HCEC 1CT (cell line): ENCODE measurements around the gene TSPEAR.

Source experiments
- DNase-seq: peaks from one replicate; pipeline ENCODE4 v3.0.0-alpha.2; 2017

Gene TSPEAR

GRCh38 chr21:44740742-44741141 lies 29.4 kb upstream of the TSPEAR start:
- no peak for DNase-seq

- no peak for DNase-seq
Measured at GRCh38 chr21:44739316-44739715, 27.9 kb upstream of the TSPEAR start.

GRCh38 chr21:44738621-44739020 lies 27.2 kb upstream of the TSPEAR start:
- no peak for DNase-seq

GRCh38 chr21:44737706-44738354 lies 26.5 kb upstream of the TSPEAR start:
- DNase-seq: no peak

DNA sequence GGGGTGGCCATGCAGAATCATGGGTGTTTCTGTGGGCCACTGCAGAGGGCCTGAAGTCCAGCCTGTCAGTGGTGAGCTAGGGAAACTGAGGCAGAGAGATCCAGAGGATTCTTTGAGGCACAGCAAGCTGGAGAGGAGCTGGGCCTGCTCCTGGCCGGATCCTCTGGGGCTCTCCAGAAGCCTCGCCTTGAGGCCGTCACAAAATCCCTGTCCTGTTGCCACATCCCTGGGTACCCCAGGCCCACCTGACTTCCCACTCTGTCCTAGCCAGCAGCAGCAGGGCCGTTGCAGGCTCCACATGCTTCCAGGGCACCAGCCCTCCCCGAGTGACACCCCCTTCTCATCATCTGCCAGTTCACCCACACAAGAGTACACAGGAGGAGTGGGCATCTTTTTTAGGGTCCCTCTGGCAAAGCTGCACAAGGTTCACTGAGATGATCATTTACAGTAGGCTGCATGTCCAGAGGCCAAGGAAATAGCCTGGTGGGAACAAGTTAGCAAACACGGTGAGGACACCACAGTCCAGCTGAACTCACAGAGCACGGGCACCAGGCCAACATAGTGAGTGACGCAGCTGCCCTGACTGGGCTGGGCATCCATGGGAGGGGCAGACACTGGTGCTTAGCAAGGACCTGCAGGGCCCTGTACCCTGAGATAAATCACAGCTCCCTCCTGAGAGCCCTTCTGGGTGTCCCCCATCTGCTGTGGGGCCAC lies 25.1 kb upstream of the TSPEAR start:
- no peak for DNase-seq

DNA sequence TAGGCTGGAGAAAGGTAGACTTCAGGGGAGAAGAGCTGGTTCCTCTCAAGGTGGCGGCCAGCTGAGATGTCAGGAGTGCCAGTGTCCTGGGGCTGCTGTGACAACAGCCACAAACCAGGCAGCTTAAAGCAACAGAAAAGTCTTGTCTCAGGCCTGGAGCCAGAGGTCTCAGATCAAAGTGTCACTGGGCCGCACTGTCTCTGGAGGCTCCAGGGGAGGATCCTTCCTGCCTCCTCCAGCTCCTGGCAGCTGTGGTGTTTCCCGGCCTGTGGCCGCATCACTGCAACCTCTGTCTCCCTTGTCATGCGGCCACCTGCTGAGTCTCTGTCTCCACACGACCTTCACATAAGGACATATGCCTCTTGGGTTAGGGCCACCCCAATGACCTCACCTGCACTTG lies 24.4 kb upstream of the TSPEAR start:
- no peak for DNase-seq

DNA sequence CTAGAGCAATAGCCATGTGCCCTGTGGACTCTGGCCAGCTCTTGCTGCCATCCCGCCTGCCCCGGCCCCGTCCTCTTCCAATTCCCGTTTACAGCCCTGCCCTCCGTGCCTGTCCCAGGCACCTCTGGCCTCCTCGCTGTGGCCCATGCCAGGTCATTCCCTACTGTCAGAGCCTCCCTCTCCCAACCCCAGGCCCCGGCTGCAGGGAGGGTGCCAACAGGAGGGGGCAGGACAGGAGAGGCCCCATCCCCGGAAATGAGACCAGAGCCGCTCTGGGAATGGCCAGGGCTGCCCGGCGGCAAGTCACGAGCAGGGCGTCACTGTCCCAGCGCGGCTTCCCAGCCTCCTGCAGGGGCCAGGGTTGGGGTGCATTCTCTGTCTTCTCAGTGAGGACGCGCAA lies 23.5 kb upstream of the TSPEAR start:
- no peak for DNase-seq

DNA sequence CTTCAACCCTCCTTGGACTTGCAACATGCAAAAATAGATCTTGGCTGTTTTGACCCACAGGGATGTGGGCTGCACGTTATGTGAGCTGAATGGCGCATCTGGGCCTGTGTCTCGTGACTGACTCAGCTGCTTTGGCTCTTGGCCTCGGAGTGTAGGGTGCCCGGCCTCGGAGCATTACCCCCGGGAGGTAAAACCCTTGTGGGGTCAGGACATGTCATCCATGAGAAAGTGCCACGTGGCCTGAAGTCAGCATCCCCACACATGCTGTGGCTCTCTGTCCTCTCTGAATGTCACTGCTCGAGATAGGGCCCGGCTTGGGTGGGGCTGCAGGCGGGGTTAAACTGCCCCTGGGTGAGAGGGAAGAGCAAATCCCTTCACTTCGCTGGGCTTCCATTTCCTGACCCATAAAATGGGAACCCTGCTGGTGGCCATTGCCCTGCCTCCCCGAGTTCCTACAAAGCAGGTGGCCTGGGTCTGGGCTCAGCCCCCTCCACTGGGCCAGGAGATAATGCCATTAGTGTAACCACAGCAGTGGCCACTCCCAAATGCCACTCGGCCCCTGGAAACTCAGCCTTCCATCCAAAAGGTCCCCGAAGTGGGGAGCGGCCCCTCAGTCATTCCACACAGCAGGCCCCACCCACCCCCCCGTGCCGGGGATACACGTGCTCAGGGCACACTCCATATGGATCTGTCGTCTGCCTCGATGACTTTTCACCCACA lies 22.8 kb upstream of the TSPEAR start:
- peak; percentile 22 for DNase-seq

DNA sequence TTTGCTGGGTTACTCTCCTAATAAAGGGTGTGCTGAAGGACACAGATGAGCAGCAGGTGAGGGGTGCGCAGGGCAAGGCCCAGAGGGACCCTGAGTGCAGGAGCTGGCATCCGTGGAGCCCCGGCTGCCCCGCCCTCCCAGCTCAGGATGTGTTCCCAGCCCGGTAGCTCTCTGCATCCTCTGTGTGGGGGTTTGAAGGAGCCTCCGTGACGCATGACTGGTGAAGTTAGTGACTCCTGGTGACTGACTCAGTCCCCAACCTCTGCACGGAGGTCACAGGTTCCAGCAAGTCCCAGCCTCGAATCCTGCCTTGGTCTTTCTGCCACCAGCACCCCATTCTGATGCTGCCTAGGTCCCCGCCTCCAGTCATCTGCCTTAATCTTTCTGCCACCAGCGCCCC lies 21.6 kb upstream of the TSPEAR start:
- no peak for DNase-seq

DNA sequence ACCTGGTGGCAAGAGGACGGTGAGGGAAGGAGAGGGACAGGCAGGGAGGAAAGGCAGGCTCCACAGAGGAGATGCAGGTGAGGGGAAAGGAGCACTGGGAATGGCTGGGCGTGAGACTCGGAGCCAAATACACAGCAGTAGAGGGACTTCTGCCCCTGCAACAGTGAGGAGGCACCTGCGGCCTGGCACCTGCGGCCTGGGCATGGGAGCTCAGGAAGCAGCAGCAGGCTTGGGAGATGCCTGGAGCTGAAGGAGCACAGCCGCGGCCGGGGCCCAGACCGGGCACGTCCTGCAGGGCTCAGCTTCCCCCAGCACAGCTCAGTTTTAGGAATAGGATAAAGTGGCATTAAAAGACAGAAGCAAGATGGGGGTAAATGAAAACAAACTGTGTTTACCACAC lies 20.9 kb upstream of the TSPEAR start:
- no peak for DNase-seq

GRCh38 chr21:44730951-44731579 lies 19.7 kb upstream of the TSPEAR start:
- DNase-seq: no peak

DNA sequence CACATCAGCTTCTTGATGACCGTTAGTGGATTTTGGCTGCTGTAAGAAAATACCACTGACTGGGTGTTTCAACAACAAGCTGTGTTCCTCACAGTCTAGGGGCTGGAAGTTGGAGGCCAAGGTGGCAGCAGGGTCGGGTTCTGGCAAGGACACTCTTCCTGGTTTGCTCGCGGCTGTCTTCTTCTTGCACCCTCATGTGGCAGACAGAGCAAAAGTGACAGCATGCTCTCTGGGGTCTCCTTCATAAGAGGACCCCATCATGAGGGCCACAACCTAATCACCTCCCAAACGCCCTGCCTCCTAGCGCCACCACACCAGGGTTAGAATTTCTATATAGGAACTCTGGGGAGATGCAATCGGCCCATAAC lies 18.6 kb upstream of the TSPEAR start:
- no peak for DNase-seq

- no peak for DNase-seq
Measured at GRCh38 chr21:44729336-44730027, 18.1 kb upstream of the TSPEAR start.

DNA sequence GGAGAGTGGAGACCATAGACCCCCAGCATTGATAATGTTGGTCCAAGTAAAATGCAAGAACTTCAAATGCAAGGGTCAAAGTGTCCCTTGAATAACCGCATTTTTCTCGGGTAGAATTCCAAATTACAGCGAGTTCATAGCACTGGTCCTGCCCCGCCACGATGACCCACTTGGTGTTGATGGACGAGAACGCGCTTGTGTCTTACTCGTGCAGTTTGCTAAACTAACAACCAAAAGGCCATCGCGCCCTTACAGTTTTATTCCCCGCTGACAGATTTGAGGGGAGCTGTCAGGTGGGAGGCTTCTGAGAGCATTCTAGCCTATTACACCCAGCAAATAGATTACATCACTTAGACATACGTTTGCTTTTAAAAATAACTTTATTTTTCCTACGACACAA lies 17.3 kb upstream of the TSPEAR start:
- no peak for DNase-seq

- no peak for DNase-seq
Measured at GRCh38 chr21:44727757-44728156, 16.4 kb upstream of the TSPEAR start.

DNA sequence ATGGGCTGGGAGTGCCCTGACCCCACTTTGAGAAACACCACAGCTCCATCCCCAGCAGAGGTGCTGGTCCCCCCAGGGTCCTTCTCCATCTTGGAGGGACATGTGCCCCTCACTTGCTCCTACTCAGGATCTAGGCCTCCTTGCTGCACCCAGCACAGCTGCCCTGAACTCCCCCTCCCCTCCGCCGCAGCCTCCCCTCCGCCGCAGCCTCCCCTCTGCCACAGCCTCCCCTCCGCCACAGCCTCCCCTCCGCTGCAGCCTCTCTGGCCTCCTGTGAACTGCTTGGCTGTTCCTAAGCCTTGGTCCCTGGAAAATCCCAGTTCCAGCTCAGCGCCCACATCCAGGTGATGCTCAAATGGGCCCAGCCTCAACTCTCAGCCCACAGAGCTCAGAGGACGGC lies 15.9 kb upstream of the TSPEAR start:
- no peak for DNase-seq

GRCh38 chr21:44726826-44727225 lies 15.5 kb upstream of the TSPEAR start:
- DNase-seq: no peak

DNA sequence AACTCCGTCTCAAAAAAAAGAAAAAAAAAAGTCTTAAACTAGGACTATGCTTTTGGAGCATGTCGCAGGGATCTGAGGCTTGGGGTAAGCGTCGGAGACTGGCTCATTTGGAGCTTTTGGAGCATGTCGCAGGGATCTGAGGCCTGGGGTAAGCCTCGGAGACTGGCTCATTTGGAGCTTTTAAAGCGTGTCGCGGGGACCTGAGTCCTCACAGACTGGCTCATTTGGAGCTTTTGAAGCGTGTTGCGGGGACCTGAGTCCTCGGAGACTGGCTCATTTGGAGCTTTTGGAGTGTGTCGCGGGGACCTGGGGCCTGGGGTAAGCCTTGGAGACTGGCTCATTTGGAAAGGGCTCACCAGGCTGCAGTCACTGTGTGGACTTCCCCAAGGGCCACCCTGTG lies 13.6 kb upstream of the TSPEAR start:
- no peak for DNase-seq

DNA sequence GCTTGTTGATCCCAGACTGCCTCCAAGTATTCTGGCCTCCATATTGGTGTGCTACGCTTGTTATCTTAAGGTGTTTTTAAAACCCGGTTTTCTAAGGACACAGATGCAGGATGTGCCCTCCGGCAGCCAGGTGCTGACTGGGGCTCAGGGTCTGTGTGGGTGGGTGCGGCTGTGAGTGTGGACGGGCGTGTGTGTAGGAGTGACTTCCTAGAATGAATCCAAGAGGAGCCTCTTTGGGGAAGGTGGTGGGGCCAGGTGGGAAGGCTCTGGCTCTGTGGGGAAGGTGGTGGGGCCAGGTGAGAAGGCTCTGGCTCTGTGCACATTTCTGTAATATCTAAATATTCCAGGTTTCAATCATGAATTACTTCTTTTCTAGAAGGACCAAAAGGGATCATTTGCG lies 12.8 kb upstream of the TSPEAR start:
- no peak for DNase-seq

DNA sequence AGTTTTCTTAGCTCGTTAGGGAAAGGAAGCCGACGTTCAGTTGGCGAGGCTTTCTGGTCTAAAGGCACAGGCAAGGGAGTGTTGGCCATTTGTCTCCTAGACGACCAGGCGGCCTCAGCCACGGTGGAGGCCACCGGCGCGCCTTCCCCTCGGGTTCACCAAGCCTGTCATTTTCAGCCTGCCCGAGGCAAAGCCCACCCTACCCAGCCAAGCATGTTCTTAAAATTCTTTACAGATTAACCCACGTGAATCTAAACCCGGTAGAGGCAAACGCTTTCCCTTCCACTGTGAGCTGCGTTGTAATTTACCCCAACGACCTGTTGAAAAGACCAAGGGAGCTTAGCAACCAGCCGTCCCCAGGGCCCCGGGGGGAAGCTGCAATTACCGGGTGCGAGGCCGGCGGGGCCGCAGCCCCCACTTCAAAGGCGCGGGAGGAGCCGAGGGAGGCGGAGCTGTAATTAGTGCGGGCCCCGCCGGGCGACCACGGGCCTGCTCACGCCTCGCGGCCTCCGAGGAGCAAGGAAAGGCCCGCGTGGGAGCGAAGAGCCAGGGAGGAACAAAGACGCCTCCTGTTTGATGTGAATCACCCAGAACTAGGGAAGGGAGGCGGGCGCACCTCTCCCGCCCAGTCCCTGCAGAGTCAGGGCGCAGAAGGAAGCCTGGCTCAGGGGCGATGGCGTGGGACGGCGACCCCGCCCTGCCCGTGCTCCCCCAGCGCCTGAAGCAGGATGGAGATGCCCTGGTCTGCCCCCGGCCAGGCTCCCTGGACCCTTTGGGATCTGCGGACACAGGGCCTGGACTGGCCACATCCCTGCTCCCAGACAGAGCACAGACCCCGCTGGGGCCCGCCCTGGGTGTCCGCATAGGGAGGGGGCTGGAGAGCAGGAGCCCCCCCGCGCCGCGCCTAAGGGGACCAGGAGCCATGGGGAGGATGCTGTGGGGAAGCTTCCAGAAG lies 12.1 kb upstream of the TSPEAR start:
- no peak for DNase-seq

DNA sequence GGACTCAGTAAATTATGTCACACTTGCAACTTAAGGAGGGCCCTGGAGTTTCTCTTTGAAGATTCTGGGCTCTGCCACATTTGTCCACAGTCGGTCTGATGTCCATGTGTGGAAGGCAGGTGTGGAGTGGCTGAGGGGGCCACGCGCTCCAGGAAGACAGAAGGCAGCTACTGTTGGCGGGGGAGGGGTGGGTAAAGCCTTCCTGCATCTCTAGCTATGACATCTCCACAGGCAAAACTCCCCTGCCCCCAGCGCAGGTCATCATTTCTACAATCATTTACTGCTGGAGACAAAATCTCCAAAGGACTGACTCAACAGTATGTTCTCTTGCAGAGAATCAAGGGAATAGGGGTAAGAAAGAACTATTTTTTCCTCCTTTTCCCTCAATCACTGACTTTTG lies 11.4 kb upstream of the TSPEAR start:
- no peak for DNase-seq

- DNase-seq: no peak
Measured at GRCh38 chr21:44720170-44720569, 8.8 kb upstream of the TSPEAR start.
